SHP77 (cell line): ENCODE measurements around the gene EPHX1.
A peak's percentile ranks its signal among the peaks of the same experiment; 100 is the strongest.
"Not testable (repeated sequence)": the region's sequence is repeated elsewhere in the genome, so short reads cannot be mapped to it uniquely, and the experiment has no call there.

Experiments
- DNase-seq, 2 experiments: peaks; one replicate each; lab custom pipeline; 2025; lab: John Stamatoyannopoulos, UW

Gene EPHX1

DNA sequence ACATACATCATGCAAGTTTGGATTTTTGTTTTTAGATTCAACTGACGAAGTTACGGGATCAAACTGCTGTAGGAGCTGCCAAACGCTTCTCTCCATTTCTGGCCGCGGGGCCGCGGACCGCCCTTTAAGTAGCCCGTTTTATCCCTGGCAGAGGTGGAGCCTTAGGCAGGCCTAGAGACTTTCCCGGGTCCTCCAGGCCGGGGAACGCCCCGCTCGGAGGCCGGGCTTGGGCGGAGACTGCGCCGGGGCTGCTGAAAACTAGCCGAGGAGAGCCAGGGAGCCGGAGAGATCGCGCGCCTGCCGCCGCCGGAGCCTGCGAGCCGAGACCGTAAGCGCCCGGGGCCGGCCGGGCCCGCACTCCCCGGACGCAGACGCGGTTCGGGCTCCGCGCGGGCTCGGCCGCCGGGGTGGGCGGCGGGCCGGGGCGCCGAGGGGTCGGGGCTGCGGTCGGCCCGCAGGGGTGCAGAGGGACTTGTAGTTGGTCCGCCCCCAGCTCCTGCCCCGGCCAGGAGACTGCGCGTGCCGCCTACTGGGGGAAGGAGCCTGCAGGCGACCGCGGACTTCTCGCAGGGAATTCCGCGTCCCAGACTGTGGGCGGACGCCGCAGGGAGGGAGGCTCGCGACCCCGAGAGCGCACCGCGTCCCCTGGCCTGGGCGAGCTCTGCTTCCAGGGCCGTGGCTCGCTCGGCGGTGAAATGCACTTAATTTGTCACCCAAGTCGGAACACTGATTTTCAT lies at the start of gene EPHX1:
Gene EPHX1, plus strand, starts transcription at position 283 of the 737 bp plus-strand sequence. CDS start 18,606 bp downstream, outside the sequence.
- peak; percentile 77 to 84 for DNase-seq

DNA sequence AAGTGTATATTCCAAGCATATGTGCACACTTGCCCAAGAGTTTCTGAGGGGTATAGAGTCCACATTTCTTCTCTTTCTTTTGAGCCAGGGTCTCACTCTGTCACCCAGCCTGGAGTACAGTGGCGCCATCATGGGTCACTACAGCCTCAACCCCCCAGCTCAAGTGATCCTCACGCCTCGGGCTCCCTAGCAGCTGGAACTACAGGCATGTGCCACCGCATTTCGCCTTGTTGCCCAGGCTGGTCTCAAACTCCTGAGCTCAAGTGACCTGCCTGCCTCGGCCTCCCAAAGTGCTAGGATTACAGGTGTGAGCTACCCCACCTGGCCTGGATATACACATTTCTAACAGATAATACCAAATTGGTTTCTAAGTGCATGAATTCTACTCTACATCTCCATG lies 49.4 kb upstream of the EPHX1 start:
- DNase-seq, result no peak

DNA sequence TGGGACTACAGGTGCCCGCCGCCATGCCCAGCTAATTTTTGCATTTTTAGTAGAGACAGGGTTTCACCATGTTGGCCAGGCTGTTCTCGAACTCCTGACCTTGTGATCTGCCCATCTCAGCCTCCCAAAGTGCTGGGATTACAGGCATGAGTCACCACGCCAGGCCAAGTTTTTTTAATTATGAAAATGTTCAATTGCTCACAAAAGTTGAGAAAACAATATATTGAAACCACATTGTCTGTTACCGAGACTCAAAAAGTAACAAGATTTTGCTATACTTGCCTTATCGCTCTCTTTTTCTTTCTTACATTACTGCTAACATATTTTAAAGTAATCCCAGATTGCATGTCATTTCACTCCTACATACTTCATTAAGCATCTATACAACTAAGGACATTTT lies 48.5 kb upstream of the EPHX1 start:
- DNase-seq, result not testable (repeated sequence)

DNA sequence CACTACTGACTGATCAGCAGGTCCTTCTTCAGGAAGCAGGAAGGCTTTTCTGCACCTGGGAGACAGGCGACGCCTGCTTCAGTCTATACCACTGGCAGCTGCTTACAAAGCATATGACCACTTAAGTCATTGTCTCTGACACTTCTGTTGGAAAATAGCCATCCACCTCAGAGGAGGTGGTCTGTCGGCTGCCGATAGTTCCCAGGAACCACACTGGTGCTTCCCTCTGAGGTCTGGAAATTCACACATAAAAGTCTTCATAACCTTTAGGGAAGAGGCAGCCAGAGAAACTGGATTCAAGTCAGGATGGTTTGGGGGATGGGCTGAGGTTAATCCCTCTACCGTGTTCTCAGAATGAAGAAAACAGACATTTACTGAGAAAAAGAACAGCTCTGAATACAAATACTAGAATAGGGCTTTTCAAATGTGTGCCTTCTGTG lies 47.9 kb upstream of the EPHX1 start:
- DNase-seq, result peak in 1 of 2 experiments; percentile 14

DNA sequence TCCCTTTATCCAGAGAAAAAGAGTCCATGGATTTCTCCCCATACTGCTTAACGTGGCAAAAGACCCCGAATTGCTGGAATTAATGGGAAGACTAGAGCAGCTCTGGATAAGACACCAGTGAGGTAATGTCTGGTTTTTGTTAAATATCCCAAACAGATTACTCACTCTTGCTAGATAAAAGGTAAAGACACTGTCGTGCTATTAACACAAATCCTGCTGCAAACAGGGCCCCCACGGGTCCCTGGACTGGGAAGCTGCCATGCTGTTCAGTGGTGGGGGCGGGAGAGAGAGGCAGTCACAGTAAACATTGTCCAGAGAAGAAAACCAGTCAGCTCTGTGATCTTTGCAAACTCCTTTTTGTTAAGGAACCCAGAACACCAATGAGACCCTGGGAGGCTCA lies 47.5 kb upstream of the EPHX1 start:
- no peak for DNase-seq

DNA sequence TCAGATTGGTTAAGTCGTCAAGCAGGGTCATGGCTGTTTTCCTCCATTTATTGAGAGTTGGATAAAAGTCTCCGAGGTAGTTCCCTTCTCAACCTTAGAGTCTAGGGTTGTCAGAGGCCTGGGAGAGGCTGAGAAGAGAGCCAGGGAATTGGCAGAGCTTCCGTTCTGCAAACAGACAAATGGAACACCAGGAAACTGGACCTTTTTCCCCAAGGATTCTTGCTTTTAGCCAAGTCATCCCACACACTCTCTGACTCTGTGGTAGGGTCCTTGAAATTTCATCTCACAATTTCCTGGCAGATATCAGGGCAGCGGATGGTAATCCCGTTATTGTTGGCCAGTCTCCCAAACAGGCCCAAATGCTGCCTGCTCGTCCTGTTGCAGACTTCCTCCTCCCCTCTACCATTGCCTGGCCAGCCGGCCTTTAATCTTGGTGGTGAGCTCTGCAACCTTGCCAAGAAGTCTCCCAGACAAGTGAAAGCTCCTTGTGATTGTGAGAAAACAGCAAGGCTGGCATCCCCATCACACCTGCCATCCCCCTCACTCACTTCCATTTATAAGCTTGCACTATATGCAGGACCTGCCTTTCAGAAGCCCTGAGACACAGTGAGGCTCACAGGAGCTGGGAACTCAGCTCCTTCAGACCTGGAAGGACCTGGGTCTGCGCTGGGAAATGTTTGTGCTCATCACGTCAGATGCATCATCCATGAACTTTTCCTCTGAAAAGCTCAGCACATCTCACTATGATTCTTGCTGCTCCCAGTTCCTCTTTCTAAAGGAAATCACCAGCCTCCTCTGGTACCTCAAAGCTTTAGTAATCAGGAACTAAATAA lies 46.0 kb upstream of the EPHX1 start:
- DNase-seq, result peak in 1 of 2 experiments; percentile 11

DNA sequence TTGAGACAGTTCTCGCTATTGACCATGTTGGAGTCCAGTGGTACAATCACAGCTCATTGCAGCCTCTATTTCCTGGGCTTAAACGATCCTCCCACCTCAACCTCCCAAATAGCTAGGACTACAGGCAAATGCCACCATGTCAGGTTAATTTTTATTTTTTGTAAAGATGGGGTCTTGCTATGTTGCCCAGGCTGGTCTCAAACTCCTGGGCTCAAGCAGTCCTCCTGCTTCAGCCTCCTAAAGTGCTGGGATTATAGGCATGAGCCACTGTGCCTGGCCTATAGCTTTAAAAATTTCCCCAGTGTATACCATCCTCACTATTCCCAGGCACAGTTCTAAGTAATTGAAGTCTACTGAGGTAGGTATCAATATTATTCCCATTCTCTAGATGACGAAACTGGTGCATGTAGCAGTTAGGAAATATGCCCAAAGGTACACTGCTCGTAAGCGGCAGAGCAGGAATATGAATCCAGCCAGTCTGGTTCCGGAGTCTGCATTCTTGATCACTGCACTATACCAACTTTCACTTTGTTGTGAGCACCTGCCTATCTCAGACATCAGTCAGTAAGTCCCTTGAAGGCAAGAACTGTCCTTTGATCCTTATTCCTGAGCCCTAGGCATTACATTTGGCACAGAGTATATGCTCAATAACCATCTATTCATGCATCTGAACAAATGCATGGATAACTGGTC lies 43.8 kb upstream of the EPHX1 start:
- no peak for DNase-seq

DNA sequence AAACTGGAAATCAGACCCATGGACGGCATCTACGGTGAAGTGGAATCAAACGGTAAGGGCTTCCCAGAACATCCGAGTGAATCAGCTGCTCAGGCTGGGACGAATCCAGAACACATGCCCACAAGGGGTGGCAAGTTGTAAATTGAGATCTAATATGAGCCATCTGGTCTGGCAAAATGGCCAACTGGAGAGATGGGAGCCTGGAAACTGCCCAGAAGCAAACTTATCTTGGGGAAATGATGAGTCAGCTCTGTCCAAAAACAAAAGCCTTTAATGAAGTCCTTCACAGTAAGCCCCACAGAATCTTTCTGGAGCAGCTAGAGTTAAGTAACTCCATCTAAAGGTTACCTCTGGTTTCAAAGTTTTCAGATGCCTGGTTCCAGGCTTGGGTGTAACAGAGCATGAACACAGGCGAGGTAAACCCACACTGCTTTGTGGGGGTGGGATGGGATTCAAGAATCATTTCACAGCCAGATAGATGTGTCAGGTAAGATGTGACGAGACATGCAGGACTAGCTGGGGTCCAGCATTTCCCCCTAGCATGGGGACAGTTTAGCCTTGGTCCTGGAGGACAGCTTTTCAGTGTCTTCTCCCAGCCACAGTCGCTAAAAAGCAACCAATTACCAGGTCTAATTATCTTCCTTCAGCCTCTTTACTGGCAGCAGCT lies 42.8 kb upstream of the EPHX1 start:
- no peak for DNase-seq

DNA sequence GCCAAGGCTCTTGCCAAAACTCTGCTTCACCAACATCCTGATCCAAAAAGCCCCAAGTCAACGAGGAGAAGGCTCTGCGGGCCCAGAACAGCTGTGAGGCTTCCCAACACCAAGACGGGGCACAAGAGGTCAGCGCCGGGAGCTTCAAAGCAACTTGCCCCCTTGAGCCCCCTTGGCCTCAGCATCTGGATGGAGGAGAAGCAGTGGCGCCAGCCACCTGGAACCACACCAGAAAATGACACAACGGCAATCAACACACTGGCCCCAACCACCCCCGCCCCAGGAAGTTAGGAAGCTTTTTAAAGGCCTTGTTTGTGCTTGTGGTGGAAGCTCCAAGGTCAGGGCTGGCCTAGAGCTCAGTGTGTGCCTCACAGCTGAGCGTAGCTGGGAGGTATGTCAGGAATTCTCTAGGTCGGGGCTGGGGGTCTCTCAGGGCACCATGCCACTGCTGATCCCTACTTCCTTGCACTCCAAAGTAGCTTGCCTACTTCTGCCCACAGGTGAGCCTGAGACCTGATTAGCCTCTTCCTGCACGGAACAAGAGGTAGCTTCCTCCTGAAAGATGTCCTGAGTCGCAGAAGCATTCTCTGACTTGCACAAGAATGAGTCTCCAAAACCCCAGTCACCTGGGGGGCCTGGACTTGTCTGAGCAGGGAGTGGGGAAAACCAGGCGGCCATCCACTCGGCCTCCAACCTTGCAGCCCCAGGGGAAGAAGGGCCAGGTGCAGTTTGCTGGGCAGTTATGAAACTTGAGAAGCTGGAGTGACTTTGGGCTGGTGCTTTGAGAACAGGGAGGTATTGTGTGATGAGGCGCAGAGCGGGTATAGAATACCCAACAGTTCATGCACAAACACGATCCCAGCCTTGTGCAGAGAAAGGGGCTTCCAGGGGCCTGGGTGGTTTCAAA lies 42.0 kb upstream of the EPHX1 start:
- DNase-seq, result no peak

DNA sequence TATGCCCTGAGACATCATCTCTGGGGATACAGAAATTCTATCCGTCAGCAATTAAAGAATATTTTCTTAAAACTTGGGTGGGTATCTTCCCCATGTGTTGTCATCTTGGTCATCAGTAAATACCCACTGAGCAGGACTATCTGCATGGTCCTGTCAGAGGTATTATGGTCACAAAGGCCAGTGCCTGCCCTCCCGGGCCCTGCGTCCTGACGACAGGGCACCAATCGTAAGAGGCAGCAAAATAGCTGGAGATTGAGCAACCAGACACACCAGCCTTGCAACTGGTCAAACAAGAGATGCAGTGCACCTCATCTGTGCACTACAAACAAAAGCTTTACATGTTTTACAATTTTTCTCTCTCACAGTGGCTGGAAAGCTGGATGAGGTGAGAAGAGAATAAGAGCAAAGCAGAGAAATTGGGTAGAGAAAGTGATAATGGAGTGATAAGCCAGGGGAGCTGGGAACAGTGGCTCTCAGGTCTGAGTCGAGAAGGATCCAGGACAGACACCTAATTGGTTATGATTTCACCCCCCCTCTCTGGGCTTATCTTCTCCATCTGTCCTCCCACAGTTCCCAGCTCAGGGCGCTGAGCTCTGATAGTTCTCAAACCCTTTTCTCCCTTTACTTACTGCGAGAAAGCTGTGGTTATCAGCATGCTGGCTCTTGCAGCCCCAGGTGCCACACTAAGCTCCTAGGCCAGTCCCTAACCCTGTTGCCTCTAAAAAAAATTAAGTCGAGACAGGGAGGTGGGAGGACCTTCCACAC lies 41.1 kb upstream of the EPHX1 start:
- no peak for DNase-seq

DNA sequence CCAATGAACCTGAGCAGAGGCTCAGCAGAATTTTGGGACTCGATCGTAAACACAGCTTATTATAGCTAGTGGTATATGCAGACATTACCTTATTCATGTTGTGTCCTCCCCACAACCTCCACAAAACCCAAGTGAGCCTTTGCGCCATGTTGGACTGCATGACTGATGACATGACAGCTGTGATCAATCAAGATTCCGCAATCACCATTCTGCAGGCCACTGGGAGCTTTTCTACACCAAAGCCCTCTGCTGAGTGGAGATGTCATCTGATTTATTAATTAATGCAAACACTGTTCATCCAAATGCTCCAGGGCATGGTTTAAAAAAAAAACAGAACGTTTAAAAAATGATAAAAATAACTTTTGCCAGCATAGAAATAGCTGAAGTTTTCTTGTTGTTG lies 40.2 kb upstream of the EPHX1 start:
- no peak for DNase-seq

DNA sequence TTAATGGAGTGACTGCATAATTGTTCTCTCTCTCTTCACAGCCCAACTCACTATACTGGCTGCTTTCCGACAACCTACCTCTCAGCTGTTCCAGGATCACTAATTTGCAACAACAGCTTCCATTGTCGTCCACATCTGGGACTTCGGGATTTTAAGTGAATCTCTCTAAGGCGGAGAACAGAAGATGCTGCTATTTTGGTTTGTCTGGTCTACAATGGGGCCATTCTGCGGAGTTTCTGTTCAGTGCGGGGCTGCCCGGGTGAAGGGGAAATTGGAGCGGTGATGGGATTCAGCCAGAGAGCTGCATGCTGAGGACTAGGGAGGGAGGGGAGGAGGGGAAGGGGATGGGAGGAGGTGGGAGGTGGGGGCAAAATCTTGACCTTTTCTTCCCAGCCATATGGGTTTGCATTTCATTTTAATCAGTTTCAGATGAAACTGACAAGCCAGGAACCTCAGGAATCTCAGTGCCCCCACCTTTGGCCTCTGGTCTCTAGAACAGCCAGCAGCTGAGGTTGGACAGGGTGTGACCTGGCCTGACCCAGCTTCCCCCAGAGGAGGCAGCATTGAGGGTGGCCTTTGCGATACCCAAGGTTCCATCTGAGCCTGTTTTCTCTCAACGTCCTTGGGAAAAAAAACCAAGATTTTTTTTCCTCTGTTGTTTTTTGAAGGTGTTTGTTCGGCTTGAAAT lies 39.2 kb upstream of the EPHX1 start:
- DNase-seq, result no peak

DNA sequence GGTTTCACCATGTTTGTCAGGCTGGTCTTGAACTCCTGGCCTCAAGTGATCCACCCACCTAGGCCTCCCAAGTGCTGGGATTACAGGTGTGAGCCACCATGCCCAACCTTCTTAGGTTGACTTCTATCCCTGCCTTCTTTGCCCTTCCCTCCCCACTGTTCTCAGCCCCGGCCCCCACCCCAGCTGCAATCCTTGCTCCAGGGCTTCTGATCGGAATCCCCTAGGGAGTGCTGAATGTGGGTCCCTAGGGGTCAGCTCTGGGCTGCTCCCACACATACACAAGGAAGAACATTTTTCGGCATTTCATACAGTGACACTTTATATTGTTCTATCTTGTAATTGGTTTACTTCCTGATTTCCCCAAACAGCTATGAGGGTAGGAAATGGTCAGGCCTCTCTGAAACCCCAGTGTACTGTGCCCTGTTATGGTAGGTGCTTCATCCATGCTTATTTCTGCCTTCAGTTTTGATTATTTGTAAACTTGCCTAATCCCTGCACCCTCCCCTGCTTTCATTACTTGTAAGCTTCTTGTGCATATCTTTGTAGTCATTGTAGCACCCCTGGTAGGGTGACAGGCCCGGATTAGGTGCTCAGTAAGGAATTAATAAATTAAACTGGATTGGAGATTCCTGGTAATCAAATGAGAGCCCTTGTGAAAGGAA lies 38.1 kb upstream of the EPHX1 start:
- no peak for DNase-seq

DNA sequence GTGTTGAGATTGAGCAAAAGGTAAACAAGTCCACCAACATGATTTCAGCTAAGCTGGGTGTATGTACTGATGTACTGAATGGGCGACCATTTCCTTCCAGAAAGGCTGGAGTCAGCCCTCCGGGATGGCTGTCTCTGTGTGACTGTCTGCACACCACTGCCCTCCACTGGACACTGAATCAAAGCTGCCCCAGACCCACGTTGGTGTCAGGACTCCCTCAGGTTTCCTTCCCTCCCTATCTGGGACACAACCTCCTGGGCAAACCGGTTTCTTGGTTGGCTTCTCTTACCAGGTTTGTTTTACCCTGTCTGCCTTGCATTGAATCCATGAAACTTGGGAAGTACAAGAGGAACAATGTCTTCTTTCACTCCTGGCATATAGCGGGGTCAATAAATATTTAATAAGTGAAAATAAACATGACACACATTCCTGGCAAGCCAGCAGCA lies 37.6 kb upstream of the EPHX1 start:
- DNase-seq, result peak; percentile 72 to 82

DNA sequence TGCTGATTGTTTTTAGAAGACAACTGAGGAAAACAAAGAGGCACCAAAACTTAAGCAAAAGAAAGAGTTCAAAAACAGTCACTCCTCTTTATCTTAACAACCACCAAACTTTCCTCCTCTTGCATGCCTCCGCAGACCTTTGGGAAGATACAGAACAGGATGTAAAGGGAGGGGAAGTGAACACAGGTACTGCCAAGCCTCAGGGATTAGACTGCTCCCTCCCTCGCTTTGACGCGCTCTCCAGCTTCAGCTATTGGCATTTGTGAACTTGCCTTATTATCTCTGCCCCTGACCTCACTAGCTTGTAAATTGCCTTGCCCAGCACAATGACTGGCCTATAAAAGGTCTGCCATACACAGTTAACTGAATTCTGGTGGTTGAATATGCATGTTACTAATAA lies 37.1 kb upstream of the EPHX1 start:
- no peak for DNase-seq

DNA sequence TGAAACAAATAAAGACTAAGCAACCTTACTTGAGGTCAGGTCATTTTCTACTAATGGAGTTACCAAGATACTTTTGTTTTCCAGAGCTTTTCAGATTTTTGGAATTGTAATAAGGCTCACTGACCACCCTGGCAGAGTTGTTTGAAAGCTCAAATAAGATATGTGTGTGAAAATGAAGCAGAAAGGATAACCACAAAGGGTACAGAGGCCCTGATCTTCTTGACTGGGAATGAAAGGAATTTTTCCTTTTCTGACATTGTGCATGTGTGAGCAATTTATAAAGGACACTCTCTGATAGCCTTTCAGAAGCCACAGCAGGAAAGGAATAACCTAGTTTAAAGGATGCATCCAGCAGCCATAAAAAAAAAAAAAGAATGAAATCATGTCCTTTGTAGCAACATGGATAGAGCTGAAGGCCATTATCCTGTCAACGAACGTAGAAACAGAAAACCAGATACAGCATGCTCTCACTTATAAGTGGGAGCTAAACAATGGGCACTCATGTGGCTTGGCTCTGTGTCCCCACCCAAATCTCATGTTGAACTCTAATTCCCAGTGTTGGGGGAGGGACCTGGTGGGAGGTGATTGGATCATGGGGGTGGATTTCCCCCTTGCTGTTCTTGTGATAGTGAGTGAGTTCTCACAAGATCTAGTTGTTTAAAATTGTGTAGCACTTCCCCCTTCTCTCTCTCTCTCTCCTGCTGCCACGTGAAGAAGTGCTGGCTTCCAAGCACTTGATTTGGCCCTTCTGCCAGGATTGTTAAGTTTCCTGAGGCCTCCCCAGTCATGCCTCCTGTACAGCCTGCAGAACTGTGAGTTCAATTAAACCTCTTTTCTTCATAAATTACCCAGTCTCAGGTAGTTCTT lies 35.4 kb upstream of the EPHX1 start:
- no peak for DNase-seq

DNA sequence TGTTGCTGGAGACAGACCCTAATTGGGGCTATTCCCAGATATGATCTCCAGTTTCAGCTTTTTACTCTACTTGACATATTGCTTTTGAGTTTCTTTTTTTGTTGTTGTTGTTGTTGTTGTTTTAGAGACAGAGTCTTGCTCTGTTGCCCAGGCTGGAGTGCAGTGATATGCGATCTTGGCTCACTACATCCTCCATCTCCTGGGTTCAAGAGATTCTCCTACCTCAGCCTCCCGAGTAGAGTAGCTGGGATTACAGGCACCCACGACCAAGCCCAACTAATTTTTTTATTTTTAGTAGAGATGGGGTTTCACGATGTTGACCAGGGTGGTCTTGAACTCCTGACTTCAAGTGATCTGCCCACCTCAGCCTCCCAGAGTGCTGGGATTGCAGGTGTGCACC lies 33.6 kb upstream of the EPHX1 start:
- no peak for DNase-seq

DNA sequence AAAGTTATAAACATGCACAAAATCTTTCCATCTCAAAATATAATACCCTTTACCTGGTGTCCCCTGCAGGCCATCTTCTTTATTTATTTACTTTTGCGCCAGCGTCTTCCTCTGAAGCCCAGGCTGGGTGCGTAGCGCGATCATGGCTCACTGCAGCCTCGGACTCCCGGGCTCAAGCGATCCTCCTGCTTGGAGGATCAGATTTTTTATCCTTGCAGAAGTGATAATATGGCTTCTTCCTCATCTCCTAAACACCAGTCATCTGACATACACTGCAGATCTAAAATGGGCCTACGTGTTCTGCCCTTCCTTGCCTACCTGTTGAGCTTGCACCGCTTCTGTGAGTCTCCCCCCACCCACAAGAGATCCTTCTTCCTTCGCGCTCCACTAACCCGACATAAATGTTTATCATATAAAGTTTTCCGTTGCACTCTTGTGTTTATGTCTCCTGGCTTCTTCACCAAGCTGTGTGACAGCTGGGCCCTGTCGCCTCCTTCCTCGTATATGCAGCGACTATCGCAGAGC lies 32.8 kb upstream of the EPHX1 start:
- peak in 1 of 2 experiments; percentile 61 for DNase-seq
